Uterus (tissue), 4 donors: ENCODE data around the gene BAG2. TPM values are rescaled to one million over a fixed set of nuclear protein-coding genes. Genes with fewer than 3 reads are reported as not detected.

Source experiments
- DNase-seq, 2 donors: peaks; one replicate each; pipeline ENCODE4 v3.0.0-alpha.2; 2019 to 2020
- H3K27ac ChIP-seq, 2 donors: fragments of 200-600 bp; sonication (generic); 1 replicate in 1 of 2; 2 replicates in 1 of 2; pipeline ENCODE4 v1.5.1; 2016 to 2018
- H3K27me3 ChIP-seq, 2 donors: fragments of 200-600 bp; sonication (generic); one replicate each; pipeline ENCODE4 v1.5.1; 2018 to 2019; ENCODE audit warnings: control low read depth in 1 of 2
- H3K36me3 ChIP-seq, 2 donors: fragments of 200-600 bp; sonication (generic); one replicate each; pipeline ENCODE4 v1.5.1; 2019; ENCODE audit warnings: control low read depth in 1 of 2
- H3K4me1 ChIP-seq, 2 donors: fragments of 200-600 bp; sonication (generic); one replicate each; pipeline ENCODE4 v1.5.1; 2018 to 2019; ENCODE audit warnings: control low read depth in 1 of 2
- H3K4me3 ChIP-seq, 2 donors: fragments of 200-600 bp; sonication (generic); 1 replicate in 1 of 2; 2 replicates in 1 of 2; pipeline ENCODE4 v1.5.1; 2018 to 2019; ENCODE audit warnings: mild to moderate bottlenecking in 1 of 2
- H3K9me3 ChIP-seq, 2 donors: fragments of 200-600 bp; sonication (generic); one replicate each; pipeline ENCODE4 v1.5.1; 2019; ENCODE audit warnings: control low read depth in 1 of 2
- CTCF ChIP-seq, 4 experiments: fragments of 200-600 bp in 2 of 4; fragments of 450-650 bp in 2 of 4; sonication (generic) in 2 of 4; IDR thresholded peaks; one replicate each; pipeline ENCODE4 v1.5.1; 2016 to 2019; ENCODE audit warnings: antibody characterized with exemption in 4 of 4, mild to moderate bottlenecking in 2 of 4, moderate library complexity in 1 of 4
- POLR2A ChIP-seq, 2 donors: fragments of 450-650 bp; IDR thresholded peaks; one replicate each; pipeline ENCODE4 v1.6.1; 2016; ENCODE audit warnings: antibody characterized with exemption in 2 of 2, mild to moderate bottlenecking in 1 of 2, moderate library complexity in 1 of 2
- intact Hi-C: fragments of 100-400 bp; cut with DNase I; formaldehyde crosslinking; loops from one replicate; pipeline ENCODE4 v1.15.1; 2023; ENCODE audit warnings: low total_unique reads
- total RNA-seq, 4 donors: library from RNA; depleted of rRNA in 3 of 4; stranded (reverse); fragments of >200 nt in 3 of 4; gene quantifications; one replicate each; pipeline versions ENCODE4 v1.1.0 to v1.2.4, GENCODE V29; 2014 to 2023
- donor health status: DM: yes; HTN: yes; CAD: no.

The BAG2 gene
- total RNA-seq, 4 donors from 2014 or later: 23.2 to 31.7 (median 26.9) TPM

- H3K27me3 ChIP-seq: no peaks in the 10 kb centered on the region
- no peak for TF ChIP-seq CTCF (IDR thresholded peaks at IDR 0.05)
- no peak for TF ChIP-seq POLR2A (IDR thresholded peaks at IDR 0.05)
- H3K36me3 ChIP-seq: no peaks in the 10 kb centered on the region
- no peaks in the 10 kb centered on the region for H3K9me3 ChIP-seq
- DNase-seq: no peak
- intact Hi-C loops: no loop called here
- no peak overlapping the region for H3K4me3 ChIP-seq
- H3K4me1 ChIP-seq: peaks cover 0 to 5% of the 10 kb centered on the region in 2 donors
- H3K27ac ChIP-seq: no peak overlapping the region
These were observed 37.9 kb downstream of the BAG2 start for GRCh38 chr6:57210060-57210459.

- H3K27ac ChIP-seq: no peak overlapping the region
- no peaks in the 10 kb centered on the region for H3K9me3 ChIP-seq
- no peaks in the 10 kb centered on the region for H3K27me3 ChIP-seq
- intact Hi-C loops: no loop called here
- H3K36me3 ChIP-seq: no peaks in the 10 kb centered on the region
- peaks cover 0 to 5% of the 10 kb centered on the region in 2 donors for H3K4me1 ChIP-seq
- no peak for DNase-seq
- H3K4me3 ChIP-seq: no peak overlapping the region
- no peak for TF ChIP-seq CTCF (IDR thresholded peaks at IDR 0.05)
- TF ChIP-seq POLR2A (IDR thresholded peaks at IDR 0.05): no peak
These were observed 43.1 kb downstream of the BAG2 start for GRCh38 chr6:57215260-57215659.

DNA sequence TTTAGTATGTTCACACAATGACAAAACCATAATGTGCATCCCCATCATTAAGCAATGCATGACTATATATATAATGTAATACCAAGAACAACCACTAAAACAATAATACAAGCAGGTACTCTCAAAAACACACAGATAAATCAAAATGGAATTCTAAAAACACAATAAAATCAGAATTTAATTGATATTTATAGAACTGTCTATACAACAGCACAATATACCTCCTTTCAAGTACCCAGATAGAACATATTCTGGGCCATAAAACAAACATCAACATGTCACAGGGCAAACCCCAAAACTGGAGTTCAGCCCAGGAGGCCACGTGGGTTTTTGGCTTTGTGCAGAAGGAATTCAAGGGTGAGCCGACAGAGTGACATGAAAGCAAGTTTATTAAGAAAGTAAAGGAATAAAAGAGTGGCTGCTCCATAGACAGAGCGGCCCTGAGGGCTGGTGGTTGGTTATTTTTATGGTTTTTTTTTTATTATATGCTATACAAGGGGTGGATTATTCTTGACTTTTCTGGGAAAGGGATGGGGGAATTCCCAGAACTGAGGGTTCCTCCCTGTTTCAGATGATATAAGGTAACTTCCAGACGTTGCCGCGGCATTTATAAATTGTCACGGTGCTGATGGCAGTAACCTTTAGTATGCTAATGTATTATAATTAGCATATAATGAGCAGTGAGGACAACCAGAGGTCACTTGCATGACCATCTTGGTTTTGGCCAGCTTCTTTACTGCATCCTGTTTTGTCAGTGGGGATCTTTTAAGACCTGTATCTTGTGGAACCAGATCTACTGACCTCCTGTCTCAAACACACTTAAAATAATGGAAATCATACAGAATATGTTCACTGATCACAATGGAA is 44.3 kb downstream of the BAG2 start:
- H3K4me3 ChIP-seq: no peak overlapping the region
- no peaks in the 10 kb centered on the region for H3K27me3 ChIP-seq
- H3K4me1 ChIP-seq: no peaks in the 10 kb centered on the region
- H3K27ac ChIP-seq: peak overlapping the region; percentile 18 to 100
- TF ChIP-seq CTCF (IDR thresholded peaks at IDR 0.05) (peak in 1 of 4 experiments; percentile 11), POLR2A (IDR thresholded peaks at IDR 0.05) (no peak)
- DNase-seq: peak; percentile 35 to 46
- intact Hi-C loops: no loop called here
- no peaks in the 10 kb centered on the region for H3K9me3 ChIP-seq
- no peaks in the 10 kb centered on the region for H3K36me3 ChIP-seq

- H3K36me3 ChIP-seq: no peaks in the 10 kb centered on the region
- no peaks in the 10 kb centered on the region for H3K4me1 ChIP-seq
- no peak for DNase-seq
- no peaks in the 10 kb centered on the region for H3K9me3 ChIP-seq
- no peaks in the 10 kb centered on the region for H3K27me3 ChIP-seq
- TF ChIP-seq POLR2A (IDR thresholded peaks at IDR 0.05): no peak
- no peak for TF ChIP-seq CTCF (IDR thresholded peaks at IDR 0.05)
- peak overlapping the region in 1 of 2 donors; percentile 100 for H3K27ac ChIP-seq
- H3K4me3 ChIP-seq: no peak overlapping the region
- intact Hi-C loops: no loop called here
These were observed 45.1 kb downstream of the BAG2 start for GRCh38 chr6:57217270-57217669.

DNA sequence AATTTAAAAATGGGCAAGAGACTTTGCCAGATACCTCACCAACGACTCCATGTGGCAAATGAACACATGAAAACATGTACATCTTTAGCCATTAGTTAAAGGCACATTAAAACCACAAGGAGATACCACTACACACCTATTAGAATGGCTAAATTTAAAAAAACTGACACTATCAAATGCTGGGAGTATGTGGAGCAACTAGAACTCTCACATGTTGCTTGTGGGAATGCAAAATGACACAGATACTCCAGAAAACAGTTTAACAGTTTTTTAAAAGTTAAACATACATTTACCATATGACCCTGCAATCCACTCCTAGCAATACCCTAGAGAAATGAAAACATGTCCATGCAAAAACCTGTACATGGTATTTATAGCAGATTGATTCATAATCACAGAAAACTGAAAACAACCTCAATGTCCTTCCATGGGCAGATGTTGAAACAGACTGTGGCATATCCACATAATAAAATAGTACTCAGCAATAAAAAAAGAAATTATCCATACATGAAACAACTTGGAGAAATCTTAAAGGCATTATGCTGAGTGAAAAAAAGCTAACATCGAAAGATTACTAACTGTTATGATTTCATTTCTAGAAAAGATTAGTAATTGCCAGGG is 48.1 kb downstream of the BAG2 start:
- TF ChIP-seq CTCF (IDR thresholded peaks at IDR 0.05): no peak
- no peak for TF ChIP-seq POLR2A (IDR thresholded peaks at IDR 0.05)
- no peak for DNase-seq
- peak overlapping the region in 1 of 2 donors; percentile 73 for H3K4me3 ChIP-seq
- H3K27ac ChIP-seq: peak overlapping the region in 1 of 2 donors; percentile 100
- no peaks in the 10 kb centered on the region for H3K36me3 ChIP-seq
- H3K27me3 ChIP-seq: no peaks in the 10 kb centered on the region
- intact Hi-C loops: no loop called here
- no peaks in the 10 kb centered on the region for H3K9me3 ChIP-seq
- no peaks in the 10 kb centered on the region for H3K4me1 ChIP-seq
